ENCODE measurements around the gene PHACTR3. TPM values are rescaled to one million over a fixed set of nuclear protein-coding genes. Genes with fewer than 3 reads are reported as not detected.

PHACTR3 gene
- total RNA-seq, 4 donors from 2014 or later = 2.4 to 12.8 (median 9.7) TPM

- H3K9me3 ChIP-seq = no peaks in the 10 kb centered on the region
- no peak overlapping the region for H3K27ac ChIP-seq
- no peak for DNase-seq (ENCODE audit: low spot score in 2 of 2)
- TF ChIP-seq POLR2AphosphoS5 (IDR thresholded peaks at IDR 0.05) (no peak), EP300 (IDR thresholded peaks at IDR 0.05) (no peak), CTCF (IDR thresholded peaks at IDR 0.05) (no peak), POLR2A (IDR thresholded peaks at IDR 0.05) (no peak)
- H3K4me3 ChIP-seq = no peak overlapping the region
- no peaks in the 10 kb centered on the region for H3K36me3 ChIP-seq
- H3K4me1 ChIP-seq = no peaks in the 10 kb centered on the region
- H3K27me3 ChIP-seq = peaks cover 9% of the 10 kb centered on the region
These were observed 163.3 kb downstream of the PHACTR3 start for GRCh38 chr20:59767656-59768055.

GRCh38 chr20:59770270-59770669, 165.9 kb downstream of the PHACTR3 start:
- Histone ChIP-seq H3K4me3 (no peak overlapping the region), H3K27me3 (peaks cover 15% of the 10 kb centered on the region), H3K4me1 (no peaks in the 10 kb centered on the region), H3K9me3 (no peaks in the 10 kb centered on the region), H3K27ac (no peak overlapping the region), H3K36me3 (no peaks in the 10 kb centered on the region)
- TF ChIP-seq CTCF (IDR thresholded peaks at IDR 0.05) (no peak), EP300 (IDR thresholded peaks at IDR 0.05) (no peak), POLR2A (IDR thresholded peaks at IDR 0.05) (no peak), POLR2AphosphoS5 (IDR thresholded peaks at IDR 0.05) (no peak)
- DNase-seq (ENCODE audit: low spot score in 2 of 2) = no peak
- WGBS = 81% methylated on average over 3 of the region's 3 CpGs

- Histone ChIP-seq H3K4me1 (no peaks in the 10 kb centered on the region), H3K27ac (no peak overlapping the region), H3K9me3 (no peaks in the 10 kb centered on the region), H3K36me3 (no peaks in the 10 kb centered on the region), H3K27me3 (peaks cover 15% of the 10 kb centered on the region), H3K4me3 (no peak overlapping the region)
- no peak for DNase-seq (ENCODE audit: low spot score in 2 of 2)
- TF ChIP-seq EP300 (IDR thresholded peaks at IDR 0.05) = no peak
- no peak for TF ChIP-seq POLR2AphosphoS5 (IDR thresholded peaks at IDR 0.05)
- no peak for TF ChIP-seq CTCF (IDR thresholded peaks at IDR 0.05)
- no peak for TF ChIP-seq POLR2A (IDR thresholded peaks at IDR 0.05)
- 87% methylated on average over 7 of the region's 7 CpGs for WGBS
These were observed 166.5 kb downstream of the PHACTR3 start for GRCh38 chr20:59770851-59771250.

GRCh38 chr20:59771506-59772372, 167.4 kb downstream of the PHACTR3 start:
- Histone ChIP-seq H3K9me3 (no peaks in the 10 kb centered on the region), H3K4me1 (no peaks in the 10 kb centered on the region), H3K4me3 (no peak overlapping the region), H3K36me3 (no peaks in the 10 kb centered on the region), H3K27me3 (peaks cover 8% of the 10 kb centered on the region), H3K27ac (no peak overlapping the region)
- TF ChIP-seq POLR2AphosphoS5 (IDR thresholded peaks at IDR 0.05) = no peak
- WGBS = 63% methylated on average over 11 of the region's 11 CpGs
- peak in 1 of 2 donors; percentile 13 for DNase-seq (ENCODE audit: low spot score in 2 of 2)

GRCh38 chr20:59772373-59772705, 168.0 kb downstream of the PHACTR3 start:
- H3K27ac ChIP-seq = no peak overlapping the region
- WGBS = 68% methylated on average over 5 of the region's 6 CpGs
- no peaks in the 10 kb centered on the region for H3K9me3 ChIP-seq
- TF ChIP-seq CTCF (IDR thresholded peaks at IDR 0.05) = no peak
- no peak for TF ChIP-seq POLR2A (IDR thresholded peaks at IDR 0.05)
- TF ChIP-seq POLR2AphosphoS5 (IDR thresholded peaks at IDR 0.05) = no peak
- TF ChIP-seq EP300 (IDR thresholded peaks at IDR 0.05) = no peak
- H3K36me3 ChIP-seq = no peaks in the 10 kb centered on the region
- peaks cover 8% of the 10 kb centered on the region for H3K27me3 ChIP-seq
- peak in 1 of 2 donors; percentile 64 for DNase-seq (ENCODE audit: low spot score in 2 of 2)
- H3K4me3 ChIP-seq = no peak overlapping the region
- no peaks in the 10 kb centered on the region for H3K4me1 ChIP-seq

Measured in suprapubic skin (tissue), 4 donors.